Body of pancreas (tissue), 4 donors: ENCODE results near the gene CYB561D2.

Experiments
- CTCF ChIP-seq, 7 experiments: fragments of 450-650 bp in 4 of 7; fragments of 200-600 bp in 3 of 7; sonication (generic) in 3 of 7; IDR thresholded peaks; one replicate each; pipeline ENCODE4 v1.5.1; 2016 to 2019; ENCODE audit warnings: antibody characterized with exemption in 7 of 7
- POLR2A ChIP-seq, 3 donors: fragments of 450-650 bp; IDR thresholded peaks; one replicate each; pipeline ENCODE4 v1.6.1; 2016; ENCODE audit warnings: antibody characterized with exemption in 3 of 3, mild to moderate bottlenecking in 2 of 3

GRCh38 chr3:50354850-50355249, 4.2 kb downstream of the CYB561D2 start:
- no peak for TF ChIP-seq CTCF (IDR thresholded peaks at IDR 0.05)
- no peak for TF ChIP-seq POLR2A (IDR thresholded peaks at IDR 0.05)
